AG10803 (cell line): ENCODE data around the gene PDCD7.
A peak's percentile ranks its signal among the peaks of the same experiment; 100 is the strongest.

Experiments used
- DNase-seq: peaks from one replicate; pipeline ENCODE4 v3.0.0; 2010; ENCODE audit warnings: low read depth
- H3K4me3 ChIP-seq: 2 replicates; pipeline ENCODE4 v1.5.1; 2011; ENCODE audit warnings: mild to moderate bottlenecking, low read length, control low read depth
- CTCF ChIP-seq: conservative IDR thresholded peaks from 2 replicates; pipeline ENCODE4 v1.5.1; 2011; ENCODE audit warnings: mild to moderate bottlenecking, low read length, control low read depth, inconsistent platforms

PDCD7 gene

GRCh38 chr15:65089206-65089824 is 44.3 kb downstream of the PDCD7 start:
- TF ChIP-seq CTCF = no peak
- no peak for DNase-seq
- no peak overlapping the region for H3K4me3 ChIP-seq

- no peak for DNase-seq
- no peak for TF ChIP-seq CTCF
- no peak overlapping the region for H3K4me3 ChIP-seq
Observed at GRCh38 chr15:65088643-65089021, 45.0 kb downstream of the PDCD7 start.

- DNase-seq = no peak
- no peak overlapping the region for H3K4me3 ChIP-seq
Observed at GRCh38 chr15:65087873-65088642, 45.5 kb downstream of the PDCD7 start.

GRCh38 chr15:65087411-65087810 is 46.2 kb downstream of the PDCD7 start:
- no peak overlapping the region for H3K4me3 ChIP-seq
- DNase-seq = no peak
- TF ChIP-seq CTCF = no peak

More at GRCh38 chr15:65087873-65088642, 45.5 kb downstream of the PDCD7 start:
- TF ChIP-seq CTCF = no peak

- no peak for DNase-seq
Observed at GRCh38 chr15:65086680-65087111, 46.9 kb downstream of the PDCD7 start.

GRCh38 chr15:65085990-65086679 is 47.5 kb downstream of the PDCD7 start:
- TF ChIP-seq CTCF = peak; percentile 52
- no peak for DNase-seq
- no peak overlapping the region for H3K4me3 ChIP-seq

More at GRCh38 chr15:65086680-65087111, 46.9 kb downstream of the PDCD7 start:
- TF ChIP-seq CTCF = peak; percentile 26
- H3K4me3 ChIP-seq = no peak overlapping the region
